Measurements from ENCODE around the gene VCX3A.
"Not testable (repeated sequence)": the region's sequence is repeated elsewhere in the genome, so short reads cannot be mapped to it uniquely, and the experiment has no call there.

The VCX3A gene

DNA sequence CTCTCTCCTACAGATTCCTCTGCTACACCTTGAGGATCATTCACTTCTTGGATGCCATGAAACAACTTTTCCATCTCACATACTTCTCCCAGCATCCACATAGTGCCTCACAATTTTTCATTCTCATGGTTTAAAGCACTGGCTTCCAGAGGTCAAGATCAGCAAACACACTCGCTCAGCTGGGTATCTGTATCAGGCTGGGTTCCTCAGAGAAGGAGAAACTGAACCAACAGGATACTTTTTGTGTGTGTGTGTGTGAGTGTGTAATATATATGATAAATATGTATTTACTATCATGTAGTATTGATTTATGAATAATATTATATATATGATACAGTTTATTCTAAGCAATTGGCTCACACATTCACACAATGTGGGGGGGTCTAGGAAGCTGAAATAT lies at the start of gene VCX3A:
VCX3A (minus strand) TSS at position 101 of the 400 bp plus-strand sequence. CDS start 621 bp downstream, outside the sequence.
- DNase-seq (ENCODE audit: low spot score), result not testable (repeated sequence)

DNA sequence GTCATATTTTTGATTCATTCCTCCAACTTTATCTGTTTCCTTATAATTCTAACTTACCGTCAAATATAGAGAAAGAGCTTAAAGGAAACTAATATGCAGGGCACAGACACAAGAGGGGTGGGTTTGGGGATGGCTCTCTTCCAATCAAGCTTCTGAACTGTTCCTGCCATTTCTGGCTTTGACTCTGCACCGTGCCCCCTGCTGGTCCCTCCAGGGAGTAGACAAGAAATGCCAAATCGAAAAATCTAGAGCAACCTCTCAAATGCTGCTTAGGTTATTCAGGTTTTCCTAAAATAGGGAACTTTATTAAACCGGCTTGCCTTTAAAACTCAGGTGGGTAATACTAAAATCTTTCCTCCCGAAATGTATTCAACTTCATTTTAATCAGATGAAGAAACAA lies 39.8 kb upstream of the VCX3A start:
- DNase-seq (ENCODE audit: low spot score), result no peak

DNA sequence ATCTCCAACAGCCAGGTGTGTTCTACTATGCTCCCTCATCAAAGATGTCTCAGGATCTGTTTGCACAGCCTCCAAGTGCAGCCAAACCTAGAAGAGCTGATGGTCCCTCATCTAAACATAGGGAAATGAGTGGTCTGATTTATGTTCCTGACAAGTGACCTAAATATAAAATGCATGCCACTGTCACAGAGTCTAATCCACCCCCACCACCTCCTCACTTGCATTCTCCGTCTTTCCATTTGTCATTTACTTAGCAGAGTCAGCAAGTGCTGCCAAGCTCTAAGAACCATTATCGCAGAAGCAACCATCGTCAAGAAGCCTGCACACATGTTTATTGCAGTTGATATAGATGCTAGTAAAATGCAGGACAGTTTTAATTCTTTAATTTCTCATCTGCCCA lies 33.1 kb upstream of the VCX3A start:
- DNase-seq (ENCODE audit: low spot score), result no peak

DNA sequence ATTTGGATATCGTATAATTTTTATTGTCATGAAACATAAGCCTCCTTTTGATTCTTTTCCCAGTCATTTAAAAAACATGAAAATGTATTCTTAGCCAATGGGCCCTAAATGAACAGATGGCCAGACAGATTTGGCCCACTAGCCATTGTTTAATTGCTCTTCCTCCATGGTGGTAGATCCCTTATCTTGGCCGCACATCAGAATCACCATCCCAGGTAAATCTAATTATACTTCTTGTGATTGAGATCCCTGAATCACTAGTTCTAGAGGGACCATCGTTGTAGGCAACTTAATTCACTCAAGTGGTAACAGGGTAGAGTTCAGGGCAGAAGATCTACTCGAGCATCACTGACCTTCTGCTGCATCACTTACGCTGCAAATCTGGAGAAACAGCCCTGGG lies 24.1 kb upstream of the VCX3A start:
- DNase-seq (ENCODE audit: low spot score), result no peak

DNA sequence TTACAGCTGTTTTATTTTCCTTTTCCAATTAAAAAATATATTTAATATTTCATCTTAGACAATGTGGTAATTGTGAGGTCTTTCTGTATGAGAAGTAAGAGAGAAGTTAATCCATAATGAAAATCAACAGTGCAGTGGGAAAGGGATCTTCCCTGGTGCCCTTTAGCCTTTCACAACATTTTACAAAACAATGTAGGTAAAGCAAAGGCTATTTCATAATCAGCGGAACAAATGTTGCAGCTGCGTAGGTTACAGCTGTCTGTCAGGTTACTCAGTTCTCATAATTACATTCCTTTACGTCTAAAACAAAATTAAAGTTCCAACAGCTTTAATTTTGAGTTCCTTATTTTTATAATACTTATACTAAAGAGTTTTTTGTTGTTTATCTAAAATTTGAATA lies 22.8 kb upstream of the VCX3A start:
- no peak for DNase-seq (ENCODE audit: low spot score)

DNA sequence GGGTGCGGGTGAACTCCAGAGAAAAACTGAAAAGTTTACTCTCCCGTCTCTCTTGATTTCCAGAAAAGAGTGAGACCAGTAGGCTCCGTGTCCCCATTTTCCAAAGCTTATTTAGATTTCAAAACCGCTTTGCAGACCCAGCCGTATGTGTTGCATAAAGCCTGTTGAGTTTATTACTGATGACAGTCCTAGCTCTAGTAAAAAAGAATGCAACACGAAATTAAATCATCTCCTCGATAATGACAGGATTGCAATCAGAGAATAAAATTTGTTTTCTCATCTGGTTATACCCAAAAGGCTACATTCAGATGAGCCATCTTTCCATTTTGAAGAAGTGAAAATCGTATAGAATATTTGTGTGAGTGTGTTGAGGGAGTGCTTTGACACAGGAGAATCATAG lies 16.1 kb upstream of the VCX3A start:
- no peak for DNase-seq (ENCODE audit: low spot score)

DNA sequence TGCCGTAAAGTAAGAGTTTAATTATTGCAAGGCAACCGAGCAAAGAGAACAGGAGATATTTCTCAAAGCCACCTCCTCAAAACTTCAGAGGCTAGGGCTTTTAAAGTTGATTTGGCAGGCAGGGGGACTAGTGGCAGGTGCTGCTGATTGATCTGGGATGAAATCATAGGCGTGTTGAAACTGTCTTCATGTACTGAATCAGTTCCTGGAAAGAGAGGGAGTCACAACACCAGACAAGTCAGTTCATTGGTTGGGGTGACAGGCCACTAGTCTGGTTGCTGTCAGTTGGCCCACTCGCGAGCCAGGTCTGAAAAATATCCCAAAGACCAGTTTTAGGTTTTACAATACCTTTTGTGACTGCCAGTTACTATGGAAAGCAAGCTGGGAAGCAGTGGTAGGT lies 10.8 kb upstream of the VCX3A start:
- no peak for DNase-seq (ENCODE audit: low spot score)

DNA sequence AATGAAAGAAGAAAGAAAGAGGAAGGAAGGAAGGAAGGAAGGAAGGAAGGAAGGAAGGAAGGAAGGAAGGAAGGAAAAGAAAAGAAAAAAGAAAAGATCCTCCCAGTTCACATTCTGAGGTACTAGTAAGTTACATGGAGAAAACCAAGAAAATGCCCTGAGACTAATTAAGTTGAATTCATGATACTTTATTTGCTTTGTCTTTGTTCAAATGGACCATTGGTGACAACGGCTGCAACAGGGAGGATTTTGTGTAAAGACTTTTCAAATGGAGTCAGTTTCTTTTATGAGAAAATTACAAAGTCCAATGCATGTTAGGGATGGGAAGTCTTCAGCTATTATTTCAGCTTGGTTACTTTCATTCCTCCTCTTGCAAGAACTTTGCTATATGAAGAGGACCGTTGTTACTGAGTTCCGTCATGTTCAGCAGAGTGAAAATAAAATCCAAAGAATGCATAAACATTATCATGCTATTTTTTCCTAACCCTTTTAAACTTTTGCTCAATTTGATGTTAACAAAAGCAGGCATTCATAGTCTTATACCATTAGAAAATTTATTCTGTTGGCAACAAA lies 8.3 kb downstream of the VCX3A start:
- DNase-seq (ENCODE audit: low spot score), result no peak

DNA sequence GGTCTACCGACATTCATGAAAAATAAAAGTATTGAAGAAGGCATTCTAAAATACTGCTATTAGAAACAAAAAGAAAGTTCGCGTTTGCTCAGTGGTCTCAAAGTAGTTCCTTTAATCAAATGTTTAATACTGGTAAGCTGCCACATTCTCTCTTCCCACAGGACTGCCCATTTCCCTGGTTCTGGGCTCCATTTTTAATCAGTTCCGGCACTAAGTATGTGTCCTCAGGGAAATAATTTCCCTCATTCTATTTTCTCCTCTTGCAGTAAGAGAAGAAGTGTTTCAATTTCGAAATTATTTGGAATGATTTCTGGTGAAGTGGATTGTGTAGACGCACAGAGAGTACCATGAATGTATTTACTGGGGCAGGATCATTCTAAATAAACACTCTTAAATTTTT lies 17.5 kb downstream of the VCX3A start:
- no peak for DNase-seq (ENCODE audit: low spot score)

DNA sequence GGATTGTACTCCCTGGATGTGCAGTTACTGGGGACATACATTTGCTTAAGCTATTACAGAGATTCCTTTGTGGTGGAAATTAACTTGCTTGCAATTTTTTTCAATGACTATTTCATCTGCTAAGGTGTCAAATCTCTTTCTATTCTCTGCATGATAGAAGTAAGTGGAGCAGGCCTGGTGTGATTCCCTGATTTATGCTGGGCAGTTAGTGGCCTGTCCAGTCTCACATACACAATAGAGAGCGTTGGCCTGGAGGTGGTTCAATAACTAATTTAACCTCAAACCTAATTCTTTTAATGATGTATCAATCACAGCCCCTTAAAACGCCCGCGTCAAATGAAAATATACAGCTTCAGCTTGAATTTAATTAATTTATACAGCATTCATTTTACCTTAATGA lies 28.5 kb downstream of the VCX3A start:
- no peak for DNase-seq (ENCODE audit: low spot score)

DNA sequence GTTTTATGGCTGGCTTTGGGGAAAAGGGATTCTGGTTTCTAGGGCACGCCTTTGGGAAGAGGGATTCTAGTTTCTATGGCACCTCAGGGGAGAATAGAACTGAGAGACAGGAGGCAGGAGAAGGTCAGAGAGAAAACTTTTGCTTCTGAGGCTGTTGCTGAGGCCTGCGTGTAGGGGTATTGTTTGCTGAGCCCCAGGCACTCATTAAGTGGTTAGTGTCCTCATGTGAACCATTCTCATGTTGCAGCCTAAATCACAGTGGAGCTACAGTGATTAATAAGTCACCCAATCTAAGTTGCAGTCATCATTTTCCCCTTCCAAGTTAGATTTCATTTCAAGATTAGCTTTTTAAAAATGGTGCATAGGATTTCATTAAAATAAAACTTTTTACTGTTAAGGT lies 29.0 kb downstream of the VCX3A start:
- DNase-seq (ENCODE audit: low spot score), result no peak

DNA sequence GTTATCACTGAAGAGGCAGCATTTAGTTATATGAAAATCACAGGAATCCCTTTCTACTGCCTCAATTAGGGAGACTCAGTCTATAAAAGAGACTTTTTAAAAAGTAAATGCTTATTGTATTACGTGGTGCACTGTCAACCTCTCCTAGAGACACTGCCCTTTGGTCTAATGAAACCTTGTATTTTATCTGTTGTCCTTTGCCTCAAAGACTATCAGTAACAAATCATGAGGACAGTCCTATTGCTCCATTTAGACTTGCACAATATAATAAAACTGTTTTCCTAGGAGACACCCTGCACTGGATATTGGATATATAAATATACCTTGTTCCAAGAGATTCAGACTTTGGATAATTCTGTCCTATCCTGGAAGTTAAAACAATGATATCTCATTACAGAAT lies 34.2 kb downstream of the VCX3A start:
- no peak for DNase-seq (ENCODE audit: low spot score)

DNA sequence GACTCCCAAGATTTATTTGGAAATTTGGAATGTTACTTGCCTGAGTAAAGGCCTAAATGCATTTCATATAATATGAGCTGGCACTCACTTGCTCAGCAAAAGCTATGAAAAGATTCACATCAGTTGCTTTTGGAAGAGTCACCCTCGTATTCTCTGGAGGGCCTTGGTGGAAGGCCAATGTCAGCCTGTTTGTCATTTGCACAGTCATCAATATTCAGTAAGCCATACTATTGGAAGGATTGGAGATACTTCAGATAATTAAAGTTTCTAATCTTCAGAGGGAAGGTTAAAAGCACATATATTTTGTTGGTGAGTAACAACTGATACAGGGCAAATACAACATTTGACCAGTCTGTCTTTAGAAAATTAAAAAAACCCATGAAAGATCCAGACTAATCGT lies 36.6 kb downstream of the VCX3A start:
- no peak for DNase-seq (ENCODE audit: low spot score)

Measured in LoVo (cell line).